Ascending aorta (tissue), 2 donors: ENCODE results near the gene PDGFA. TPM values are rescaled to one million over a fixed set of nuclear protein-coding genes. Genes with fewer than 3 reads are reported as not detected.

ENCODE experiments used
- DNase-seq, 2 donors: peaks; one replicate each; pipeline ENCODE4 v3.0.0-alpha.2; 2019; ENCODE audit warnings: low spot score in 2 of 2
- H3K27ac ChIP-seq, 2 donors: fragments of 200-600 bp; sonication (generic); one replicate each; pipeline ENCODE4 v1.5.1; 2016 to 2017; ENCODE audit warnings: mild to moderate bottlenecking in 1 of 2
- H3K27me3 ChIP-seq: fragments of 200-600 bp; sonication (generic); one replicate; pipeline ENCODE4 v1.5.1; 2017
- H3K36me3 ChIP-seq, 2 donors: fragments of 200-600 bp; sonication (generic); one replicate each; pipeline ENCODE4 v1.5.1; 2016
- H3K4me1 ChIP-seq, 2 donors: fragments of 200-600 bp; sonication (generic); one replicate each; pipeline ENCODE4 v1.5.1; 2016 to 2017; ENCODE audit warnings: mild to moderate bottlenecking in 1 of 2
- H3K4me3 ChIP-seq, 2 donors: fragments of 200-600 bp; sonication (generic); one replicate each; pipeline ENCODE4 v1.5.1; 2016 to 2017; ENCODE audit warnings: mild to moderate bottlenecking in 1 of 2
- H3K9me3 ChIP-seq, 2 donors: fragments of 200-600 bp; sonication (generic); one replicate each; pipeline ENCODE4 v1.5.1; 2016
- intact Hi-C: fragments of 100-400 bp; cut with DNase I; formaldehyde crosslinking; loops from one replicate; pipeline ENCODE4 v1.15.1; 2023
- total RNA-seq: library from RNA; depleted of rRNA; stranded (reverse); fragments of >200 nt; gene quantifications from one replicate; pipeline ENCODE4 v1.1.0, GENCODE V29; 2016
- TF ChIP-seq, protein P1 (sequence below), 3 experiments: fragments of 200-600 bp in 2 of 3; fragments of 450-650 bp in 1 of 3; sonication (generic) in 2 of 3; IDR thresholded peaks; one replicate each; pipeline ENCODE4 v1.5.1; 2016 to 2019; ENCODE audit warnings: antibody characterized with exemption in 3 of 3, mild to moderate bottlenecking in 1 of 3, moderate library complexity in 1 of 3

Gene PDGFA
- total RNA-seq, 1 donor from 2014 or later: 349 TPM

DNA sequence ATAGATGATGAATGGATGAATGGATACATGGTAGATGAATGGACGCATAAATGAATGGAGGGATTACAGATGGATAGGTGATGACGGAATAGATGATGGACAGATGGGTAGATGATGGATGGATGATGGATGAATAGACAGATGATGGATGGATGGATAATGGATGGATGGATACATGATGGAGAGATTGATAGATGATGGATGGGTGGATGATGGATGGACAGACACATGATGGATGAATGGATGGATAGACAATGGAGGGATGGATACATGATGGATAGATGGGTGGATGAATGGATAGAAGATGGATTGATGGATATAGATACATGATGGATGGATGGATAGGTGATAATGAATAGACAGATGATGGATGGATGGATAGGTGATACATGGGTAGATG lies 8.8 kb upstream of the PDGFA start:
- TF ChIP-seq, protein P1, sequence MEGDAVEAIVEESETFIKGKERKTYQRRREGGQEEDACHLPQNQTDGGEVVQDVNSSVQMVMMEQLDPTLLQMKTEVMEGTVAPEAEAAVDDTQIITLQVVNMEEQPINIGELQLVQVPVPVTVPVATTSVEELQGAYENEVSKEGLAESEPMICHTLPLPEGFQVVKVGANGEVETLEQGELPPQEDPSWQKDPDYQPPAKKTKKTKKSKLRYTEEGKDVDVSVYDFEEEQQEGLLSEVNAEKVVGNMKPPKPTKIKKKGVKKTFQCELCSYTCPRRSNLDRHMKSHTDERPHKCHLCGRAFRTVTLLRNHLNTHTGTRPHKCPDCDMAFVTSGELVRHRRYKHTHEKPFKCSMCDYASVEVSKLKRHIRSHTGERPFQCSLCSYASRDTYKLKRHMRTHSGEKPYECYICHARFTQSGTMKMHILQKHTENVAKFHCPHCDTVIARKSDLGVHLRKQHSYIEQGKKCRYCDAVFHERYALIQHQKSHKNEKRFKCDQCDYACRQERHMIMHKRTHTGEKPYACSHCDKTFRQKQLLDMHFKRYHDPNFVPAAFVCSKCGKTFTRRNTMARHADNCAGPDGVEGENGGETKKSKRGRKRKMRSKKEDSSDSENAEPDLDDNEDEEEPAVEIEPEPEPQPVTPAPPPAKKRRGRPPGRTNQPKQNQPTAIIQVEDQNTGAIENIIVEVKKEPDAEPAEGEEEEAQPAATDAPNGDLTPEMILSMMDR (IDR thresholded peaks at IDR 0.05): no peak
- no peak for DNase-seq
- intact Hi-C loops: no loop called here
- H3K9me3 ChIP-seq: peaks cover 8 to 12% of the 10 kb centered on the region in 2 donors
- no peak overlapping the region for H3K4me3 ChIP-seq
- no peaks in the 10 kb centered on the region for H3K27me3 ChIP-seq
- H3K27ac ChIP-seq: no peak overlapping the region
- H3K36me3 ChIP-seq: no peaks in the 10 kb centered on the region
- no peaks in the 10 kb centered on the region for H3K4me1 ChIP-seq

DNA sequence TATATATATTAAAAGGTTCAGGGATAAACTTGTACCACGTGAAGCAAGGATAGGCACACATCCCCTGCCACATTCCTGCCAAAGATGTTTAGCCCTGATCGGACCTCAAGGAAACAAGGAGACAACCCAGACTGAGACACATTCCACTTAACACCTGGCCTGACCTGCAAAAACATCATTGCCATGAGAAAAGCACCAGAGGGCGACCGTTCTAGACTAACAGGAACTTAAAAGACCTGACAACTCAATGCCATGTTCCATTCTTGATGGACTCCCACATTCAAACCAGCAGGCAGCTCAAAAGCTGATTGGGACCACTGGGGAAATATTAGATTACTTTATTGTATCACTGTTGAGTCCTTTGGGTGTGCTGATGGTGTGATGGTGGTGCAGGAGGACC lies 8.1 kb upstream of the PDGFA start:
- no peaks in the 10 kb centered on the region for H3K4me1 ChIP-seq
- H3K9me3 ChIP-seq: peaks cover 8 to 12% of the 10 kb centered on the region in 2 donors
- DNase-seq: no peak
- TF ChIP-seq, protein P1 (IDR thresholded peaks at IDR 0.05): no peak
- no peaks in the 10 kb centered on the region for H3K36me3 ChIP-seq
- no peak overlapping the region for H3K27ac ChIP-seq
- H3K4me3 ChIP-seq: no peak overlapping the region
- no peaks in the 10 kb centered on the region for H3K27me3 ChIP-seq
- intact Hi-C loops: no loop called here

DNA sequence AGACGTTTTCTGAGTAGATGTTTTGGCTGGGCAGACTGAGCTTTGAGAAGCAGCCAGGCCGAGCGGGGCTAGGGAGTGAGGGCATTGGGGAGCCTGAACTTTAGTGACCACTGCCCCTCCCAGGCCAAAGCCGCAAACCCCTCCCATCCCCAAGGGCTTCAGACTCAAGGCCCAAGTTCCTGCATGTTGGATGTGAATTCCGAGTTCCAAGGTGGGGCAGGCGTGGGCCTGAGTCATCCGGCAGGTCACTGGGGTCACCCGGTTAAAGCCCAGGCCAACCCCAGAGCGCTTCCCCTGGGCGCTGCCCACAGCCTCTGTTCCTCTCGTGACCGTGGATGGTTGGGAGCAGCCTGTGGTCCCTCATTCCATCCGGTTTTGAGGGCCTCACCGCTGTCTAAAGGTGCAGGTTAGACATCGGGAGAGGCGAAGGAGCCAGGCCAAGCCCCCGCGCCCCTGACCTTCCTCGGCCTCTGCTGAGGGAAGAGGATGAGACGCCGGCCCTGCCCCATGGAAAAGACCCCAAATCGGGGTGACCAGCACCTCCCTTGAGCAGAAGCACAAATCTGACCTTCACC lies 6.9 kb upstream of the PDGFA start:
- Histone ChIP-seq H3K36me3 (no peaks in the 10 kb centered on the region), H3K27me3 (no peaks in the 10 kb centered on the region), H3K27ac (peak overlapping the region; percentile 17 to 25), H3K4me3 (no peak overlapping the region), H3K4me1 (peaks cover 1 to 8% of the 10 kb centered on the region in 2 donors), H3K9me3 (peaks cover 8 to 12% of the 10 kb centered on the region in 2 donors)
- intact Hi-C loops: no loop called here
- TF ChIP-seq, protein P1 (IDR thresholded peaks at IDR 0.05): no peak
- DNase-seq: no peak

DNA sequence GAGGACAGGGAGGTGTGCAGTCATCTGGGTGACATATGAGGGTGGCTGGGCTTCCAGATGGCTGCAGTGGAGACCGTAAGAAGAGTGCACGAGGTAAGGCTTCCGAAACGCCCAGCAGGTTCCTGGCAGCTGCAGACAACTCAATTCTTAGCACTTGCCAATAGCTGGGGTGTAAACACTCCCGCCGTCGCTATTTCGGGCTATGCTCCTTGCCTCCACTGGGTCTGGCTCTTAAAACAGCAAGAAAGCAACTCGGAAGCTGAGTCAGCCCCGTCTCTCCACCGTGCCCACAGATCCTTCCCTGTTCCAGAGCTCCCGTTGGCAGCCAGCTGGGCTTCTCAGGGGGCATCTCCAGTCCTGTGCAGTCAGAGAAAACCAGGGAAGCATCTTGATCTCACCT lies 6.1 kb upstream of the PDGFA start:
- Histone ChIP-seq H3K27me3 (no peaks in the 10 kb centered on the region), H3K4me3 (no peak overlapping the region), H3K9me3 (peaks cover 8 to 12% of the 10 kb centered on the region in 2 donors), H3K27ac (peak overlapping the region in 1 of 2 donors; percentile 29), H3K4me1 (peaks cover 8 to 16% of the 10 kb centered on the region in 2 donors), H3K36me3 (no peaks in the 10 kb centered on the region)
- intact Hi-C loops: no loop called here
- DNase-seq: peak in 1 of 2 donors; percentile 23
- TF ChIP-seq, protein P1 (IDR thresholded peaks at IDR 0.05): no peak

DNA sequence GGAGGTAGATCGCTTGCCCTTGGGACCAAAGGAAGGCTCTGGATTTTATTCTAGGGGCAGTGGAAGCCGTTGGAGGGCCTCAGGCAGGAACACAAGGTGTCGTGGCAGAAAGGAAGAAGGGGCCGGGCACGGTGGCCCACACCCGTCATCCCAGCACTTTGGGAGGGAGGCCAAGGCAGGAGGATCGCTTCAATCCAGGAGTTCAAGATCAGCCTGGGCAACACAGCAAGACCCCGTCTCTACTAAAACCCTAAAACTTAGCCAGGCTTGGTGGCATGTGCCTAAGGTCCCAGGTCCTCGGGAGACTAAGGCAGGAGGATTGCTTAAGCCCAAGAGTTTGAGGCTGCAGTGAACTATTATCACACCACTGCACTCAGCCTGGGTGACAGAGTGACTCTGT lies 5.2 kb upstream of the PDGFA start:
- intact Hi-C loops: loop anchor here (5.0 kb wide), 2 partner anchors 33 to 292 kb away; no protein-coding TSS in a partner anchor
- TF ChIP-seq, protein P1 (IDR thresholded peaks at IDR 0.05): no peak
- peaks cover 13 to 22% of the 10 kb centered on the region in 2 donors for H3K4me1 ChIP-seq

More for the DNA sequence above, 5.2 kb upstream of the PDGFA start:
- peaks cover 8 to 12% of the 10 kb centered on the region in 2 donors for H3K9me3 ChIP-seq
- DNase-seq: no peak
- peak overlapping the region in 1 of 2 donors; percentile 29 for H3K27ac ChIP-seq
- no peaks in the 10 kb centered on the region for H3K36me3 ChIP-seq
- H3K27me3 ChIP-seq: no peaks in the 10 kb centered on the region
- H3K4me3 ChIP-seq: no peak overlapping the region
